Amygdala (tissue), 56 donors: ENCODE measurements around the gene SNX1.
"Not testable (repeated sequence)": the region's sequence is repeated elsewhere in the genome, so short reads cannot be mapped to it uniquely, and the experiment has no call there.

Experiments
- DNase-seq, 56 donors: peaks; one replicate each; lab custom pipeline; 2025; lab: John Stamatoyannopoulos, UW

The SNX1 gene

GRCh38 chr15:64095795-64096667 lies at the start of gene SNX1:
SNX1 (plus strand) TSS chr15:64095982; CDS start chr15:64096014, 32 bp downstream.
- peak; percentile 57 to 97 (median 92) for DNase-seq

- peak in 46 of 56 donors; percentile 9 to 81 (median 48) for DNase-seq
Observed at GRCh38 chr15:64046421-64047153, 49.2 kb upstream of the SNX1 start, which contains the start of gene DAPK2. DAPK2 (minus strand) TSS chr15:64046485; CDS start chr15:64040261, 6,224 bp downstream.

- no peak for DNase-seq
Observed at GRCh38 chr15:64048781-64049460, 46.9 kb upstream of the SNX1 start.

GRCh38 chr15:64050281-64051092 lies 45.3 kb upstream of the SNX1 start:
- DNase-seq: no peak

- DNase-seq: no peak
Observed at GRCh38 chr15:64051093-64051402, 44.7 kb upstream of the SNX1 start.

- DNase-seq: no peak
Observed at GRCh38 chr15:64051407-64052259, 44.1 kb upstream of the SNX1 start.

- no peak for DNase-seq
Observed at GRCh38 chr15:64052925-64053491, 42.8 kb upstream of the SNX1 start.

- not testable (repeated sequence) for DNase-seq
Observed at GRCh38 chr15:64053674-64054073, 42.1 kb upstream of the SNX1 start.

- DNase-seq: no peak
Observed at GRCh38 chr15:64058279-64058678, 37.5 kb upstream of the SNX1 start.

- DNase-seq: not testable (repeated sequence)
Observed at GRCh38 chr15:64059104-64059503, 36.7 kb upstream of the SNX1 start.

GRCh38 chr15:64060716-64061115 lies 35.1 kb upstream of the SNX1 start:
- no peak for DNase-seq

GRCh38 chr15:64066451-64066850 lies 29.3 kb upstream of the SNX1 start:
- DNase-seq: no peak

- DNase-seq: peak in 45 of 56 donors; percentile 5 to 84 (median 39)
Observed at GRCh38 chr15:64067564-64068030, 28.2 kb upstream of the SNX1 start.

- DNase-seq: no peak
Observed at GRCh38 chr15:64068133-64068532, 27.6 kb upstream of the SNX1 start.

GRCh38 chr15:64070106-64070505 lies 25.7 kb upstream of the SNX1 start:
- no peak for DNase-seq

- peak in 9 of 56 donors; percentile 4 to 48 (median 18) for DNase-seq
Observed at GRCh38 chr15:64070965-64071851, 24.6 kb upstream of the SNX1 start.

GRCh38 chr15:64071931-64072765 lies 23.6 kb upstream of the SNX1 start:
- DNase-seq: no peak
